IPS-18a (cell line): ENCODE results near the gene BEST4.

Source experiments
- H3K27ac ChIP-seq: one replicate; pipeline ENCODE4 v1.5.1; 2013; ENCODE audit warnings: low read length
- H3K27me3 ChIP-seq: one replicate; pipeline ENCODE4 v1.6.1; 2013; ENCODE audit warnings: mild to moderate bottlenecking, low read length; ENCODE audit not compliant: control insufficient read depth, insufficient read depth
- H3K36me3 ChIP-seq: one replicate; pipeline ENCODE4 v1.6.1; 2013; ENCODE audit warnings: low read depth, low read length; ENCODE audit not compliant: control insufficient read depth
- H3K4me1 ChIP-seq: one replicate; pipeline ENCODE4 v1.6.1; 2013; ENCODE audit warnings: low read depth, low read length; ENCODE audit not compliant: control insufficient read depth
- H3K4me3 ChIP-seq: one replicate; pipeline ENCODE4 v1.5.1; 2013; ENCODE audit warnings: low read length
- H3K9ac ChIP-seq: one replicate; pipeline ENCODE4 v1.6.1; 2013; ENCODE audit warnings: mild to moderate bottlenecking, low read length, moderate library complexity
- H3K9me3 ChIP-seq: one replicate; pipeline ENCODE4 v1.6.1; 2013; ENCODE audit warnings: low read depth, low read length; ENCODE audit not compliant: control insufficient read depth

BEST4 gene

GRCh38 chr1:44788120-44788860 is at the start of gene BEST4:
TSS of gene BEST4 (minus strand) at chr1:44788170. CDS start at chr1:44787705, 465 bp downstream.
- Histone ChIP-seq H3K9me3 (no peaks in the 10 kb centered on the region), H3K9ac (no peak within 1 kb of the TSS), H3K27me3 (peaks cover 22% of the 10 kb centered on the region), H3K36me3 (no peaks in the 10 kb centered on the region), H3K4me3 (no peak within 1 kb of the TSS), H3K27ac (no peak within 1 kb of the TSS), H3K4me1 (peaks cover 23% of the 10 kb centered on the region)

GRCh38 chr1:44835738-44836675 is 48.0 kb upstream of the BEST4 start:
- Histone ChIP-seq H3K9me3 (no peaks in the 10 kb centered on the region), H3K27me3 (no peaks in the 10 kb centered on the region), H3K36me3 (no peaks in the 10 kb centered on the region), H3K27ac (no peak overlapping the region), H3K4me1 (peaks cover 11% of the 10 kb centered on the region), H3K9ac (no peak overlapping the region), H3K4me3 (no peak overlapping the region)

GRCh38 chr1:44834328-44834727 is 46.4 kb upstream of the BEST4 start:
- Histone ChIP-seq H3K4me3 (no peak overlapping the region), H3K36me3 (no peaks in the 10 kb centered on the region), H3K9ac (no peak overlapping the region), H3K4me1 (peaks cover 11% of the 10 kb centered on the region), H3K27ac (no peak overlapping the region), H3K9me3 (no peaks in the 10 kb centered on the region), H3K27me3 (no peaks in the 10 kb centered on the region)

- H3K27me3 ChIP-seq: no peaks in the 10 kb centered on the region
- H3K9me3 ChIP-seq: no peaks in the 10 kb centered on the region
- H3K4me1 ChIP-seq: peaks cover 11% of the 10 kb centered on the region
- H3K9ac ChIP-seq: no peak overlapping the region
- H3K36me3 ChIP-seq: no peaks in the 10 kb centered on the region
- H3K4me3 ChIP-seq: no peak overlapping the region
- H3K27ac ChIP-seq: no peak overlapping the region
Observed at GRCh38 chr1:44832056-44832705, 44.2 kb upstream of the BEST4 start.

GRCh38 chr1:44831516-44831915 is 43.5 kb upstream of the BEST4 start:
- Histone ChIP-seq H3K9me3 (no peaks in the 10 kb centered on the region), H3K27ac (no peak overlapping the region), H3K9ac (no peak overlapping the region), H3K27me3 (no peaks in the 10 kb centered on the region), H3K4me1 (peaks cover 11% of the 10 kb centered on the region), H3K36me3 (no peaks in the 10 kb centered on the region), H3K4me3 (no peak overlapping the region)

GRCh38 chr1:44830900-44831304 is 42.9 kb upstream of the BEST4 start:
- Histone ChIP-seq H3K27ac (no peak overlapping the region), H3K4me1 (peaks cover 11% of the 10 kb centered on the region), H3K27me3 (no peaks in the 10 kb centered on the region), H3K36me3 (no peaks in the 10 kb centered on the region), H3K9ac (no peak overlapping the region), H3K4me3 (no peak overlapping the region), H3K9me3 (no peaks in the 10 kb centered on the region)

- H3K9me3 ChIP-seq: no peaks in the 10 kb centered on the region
- no peak overlapping the region for H3K27ac ChIP-seq
- H3K27me3 ChIP-seq: no peaks in the 10 kb centered on the region
- no peaks in the 10 kb centered on the region for H3K36me3 ChIP-seq
- H3K4me1 ChIP-seq: peaks cover 11% of the 10 kb centered on the region
- no peak overlapping the region for H3K9ac ChIP-seq
- no peak overlapping the region for H3K4me3 ChIP-seq
Observed at GRCh38 chr1:44829506-44830384, 41.8 kb upstream of the BEST4 start.

GRCh38 chr1:44828841-44829440 is 41.0 kb upstream of the BEST4 start:
- Histone ChIP-seq H3K27ac (no peak overlapping the region), H3K36me3 (no peaks in the 10 kb centered on the region), H3K27me3 (no peaks in the 10 kb centered on the region), H3K9me3 (no peaks in the 10 kb centered on the region), H3K9ac (no peak overlapping the region), H3K4me3 (no peak overlapping the region), H3K4me1 (peaks cover 11% of the 10 kb centered on the region)

GRCh38 chr1:44828003-44828651 is 40.2 kb upstream of the BEST4 start:
- Histone ChIP-seq H3K4me3 (no peak overlapping the region), H3K9me3 (no peaks in the 10 kb centered on the region), H3K36me3 (no peaks in the 10 kb centered on the region), H3K4me1 (peaks cover 11% of the 10 kb centered on the region), H3K27ac (no peak overlapping the region), H3K27me3 (no peaks in the 10 kb centered on the region), H3K9ac (no peak overlapping the region)

GRCh38 chr1:44827197-44828002 is 39.4 kb upstream of the BEST4 start:
- no peaks in the 10 kb centered on the region for H3K36me3 ChIP-seq
- no peaks in the 10 kb centered on the region for H3K27me3 ChIP-seq
- no peak overlapping the region for H3K9ac ChIP-seq
- no peaks in the 10 kb centered on the region for H3K9me3 ChIP-seq
- peaks cover 11% of the 10 kb centered on the region for H3K4me1 ChIP-seq
- H3K27ac ChIP-seq: no peak overlapping the region
- H3K4me3 ChIP-seq: no peak overlapping the region
